ENCODE measurements around the gene CPSF2.

The CPSF2 gene

DNA sequence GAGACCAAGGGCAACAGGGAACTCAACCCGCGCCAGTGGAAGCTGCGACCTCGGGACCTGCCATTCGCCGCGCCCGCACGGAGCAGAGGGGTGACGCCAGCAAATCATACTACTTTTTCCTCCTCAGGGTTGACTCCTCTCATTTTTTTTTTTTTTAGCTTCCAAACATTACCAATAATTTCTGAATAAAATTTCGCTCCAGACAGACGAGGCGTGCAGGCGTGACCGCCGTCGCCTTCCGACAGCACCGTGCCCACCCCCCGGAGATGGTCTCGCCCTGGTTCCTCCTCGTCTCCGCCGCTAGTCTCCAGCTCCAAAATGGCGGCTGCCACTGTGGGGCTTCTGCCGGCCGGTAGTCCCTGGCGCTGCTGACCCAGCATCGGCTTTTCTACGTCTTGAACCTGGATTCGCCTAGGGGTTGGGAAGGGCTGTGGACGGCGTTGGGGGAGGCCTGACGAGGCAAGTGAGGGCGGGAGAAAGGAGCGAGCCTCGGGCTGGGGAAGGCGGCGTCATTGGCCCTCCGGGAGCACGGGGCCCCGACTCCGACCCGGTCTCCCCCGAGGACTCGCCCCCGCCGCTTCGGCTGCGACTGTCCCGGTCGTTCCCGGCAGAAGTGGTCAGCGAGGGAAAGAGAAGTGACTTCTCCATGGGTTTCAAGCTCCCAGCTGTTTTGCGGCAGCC is at the start of gene CPSF2, which contains the start of gene NDUFB1:
Gene CPSF2, plus strand, starts transcription at position 300 of the 681 bp plus-strand sequence. CDS start 9,016 bp downstream, outside the sequence.
Gene NDUFB1, minus strand, starts transcription at position 37 of the 681 bp plus-strand sequence. CDS start 4,069 bp downstream, outside the sequence.
- peak; percentile 87 for DNase-seq

DNA sequence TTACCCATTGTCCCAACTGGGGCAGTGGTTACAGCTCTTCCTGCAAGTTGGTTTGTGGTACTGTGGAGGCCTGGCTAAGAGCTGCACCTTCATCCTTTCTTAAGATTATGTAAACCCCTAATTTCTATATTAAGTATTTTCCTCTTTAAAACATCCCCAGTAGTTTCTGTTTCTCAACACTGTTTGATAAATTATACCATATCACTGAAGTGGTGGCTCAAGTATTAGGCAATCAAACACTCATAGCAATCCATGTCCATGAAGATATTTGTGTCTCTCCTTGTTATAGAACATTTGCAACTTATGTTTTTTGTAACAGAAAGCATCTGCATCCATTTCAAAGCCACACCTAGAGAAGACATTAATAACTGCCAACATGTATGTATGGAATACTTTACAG is 47.2 kb upstream of the CPSF2 start:
- no peak for DNase-seq

DNA sequence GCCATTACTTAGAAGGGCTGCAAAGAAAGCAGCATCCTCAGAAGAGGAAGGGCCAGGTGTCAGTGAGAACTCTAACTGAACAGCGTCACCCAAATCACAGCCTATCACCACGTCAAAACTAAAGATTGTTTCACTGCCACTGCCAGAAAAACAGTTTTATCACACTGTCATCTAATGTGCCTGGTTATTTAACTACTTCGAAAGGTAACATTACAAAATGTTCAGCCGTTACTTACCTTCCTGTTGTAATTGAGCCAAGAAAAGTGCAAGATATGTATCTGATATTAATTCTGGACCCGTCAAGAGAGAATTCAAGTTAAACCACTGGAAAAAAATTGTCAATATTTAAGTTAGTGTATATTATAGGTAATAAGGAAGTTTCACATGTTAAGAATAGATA is 33.3 kb upstream of the CPSF2 start:
- DNase-seq = no peak

GRCh38 chr14:92093320-92093719 is 28.4 kb upstream of the CPSF2 start:
- peak; percentile 9 for DNase-seq

- DNase-seq = no peak
These were observed 22.0 kb upstream of the CPSF2 start for GRCh38 chr14:92099802-92100201.

GRCh38 chr14:92103363-92103989 is 18.3 kb upstream of the CPSF2 start:
- no peak for DNase-seq

DNA sequence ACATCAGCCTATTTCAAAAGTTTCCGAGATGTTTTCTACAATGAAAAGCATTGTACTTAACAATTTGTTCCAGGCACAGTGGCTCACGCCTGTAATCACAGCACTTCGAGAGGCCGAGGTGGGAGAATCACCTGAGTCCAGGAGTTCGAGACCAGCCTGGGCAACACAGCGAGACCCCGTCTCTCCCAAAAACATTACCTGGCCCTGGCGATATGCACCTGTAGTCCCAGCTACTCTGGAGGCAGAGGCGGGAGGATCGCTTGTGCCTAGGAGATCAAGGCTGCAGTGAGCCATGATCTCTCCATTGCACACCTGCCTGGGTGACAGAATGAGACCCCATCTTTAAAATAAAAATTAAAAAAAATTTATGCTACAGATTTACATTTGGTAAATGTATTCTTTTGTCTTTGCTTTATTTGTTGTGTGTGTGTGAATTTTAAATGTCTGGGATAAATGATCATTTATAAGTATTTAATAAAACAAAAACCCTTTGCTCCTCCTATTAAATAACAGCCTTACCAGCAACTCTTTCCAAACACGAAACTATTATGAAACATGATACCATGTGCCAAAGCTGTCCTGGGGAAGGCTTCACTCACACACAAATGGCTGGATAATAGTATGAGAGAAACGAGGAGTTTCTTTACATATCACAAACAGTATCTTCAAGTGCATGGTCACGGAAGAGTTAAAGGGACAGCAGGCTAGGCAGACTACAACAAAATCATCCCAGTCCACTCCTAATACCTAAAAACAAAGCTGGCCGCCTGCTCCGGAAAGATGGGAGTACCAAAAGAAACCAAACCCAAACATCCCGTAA is 16.5 kb upstream of the CPSF2 start:
- DNase-seq = no peak

DNA sequence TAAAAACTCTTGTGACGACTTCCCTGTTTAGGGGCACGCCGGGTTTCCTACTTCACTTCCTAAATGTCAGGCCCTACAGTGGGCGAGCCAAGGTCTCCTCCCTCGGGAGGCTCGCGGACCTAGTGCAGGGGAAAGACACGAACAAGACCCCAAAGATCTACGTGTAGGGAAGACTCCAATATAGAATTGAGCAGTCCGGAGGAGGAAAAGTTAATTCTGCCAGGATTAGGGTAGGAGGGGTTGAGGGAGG is 16.0 kb upstream of the CPSF2 start:
- no peak for DNase-seq

DNA sequence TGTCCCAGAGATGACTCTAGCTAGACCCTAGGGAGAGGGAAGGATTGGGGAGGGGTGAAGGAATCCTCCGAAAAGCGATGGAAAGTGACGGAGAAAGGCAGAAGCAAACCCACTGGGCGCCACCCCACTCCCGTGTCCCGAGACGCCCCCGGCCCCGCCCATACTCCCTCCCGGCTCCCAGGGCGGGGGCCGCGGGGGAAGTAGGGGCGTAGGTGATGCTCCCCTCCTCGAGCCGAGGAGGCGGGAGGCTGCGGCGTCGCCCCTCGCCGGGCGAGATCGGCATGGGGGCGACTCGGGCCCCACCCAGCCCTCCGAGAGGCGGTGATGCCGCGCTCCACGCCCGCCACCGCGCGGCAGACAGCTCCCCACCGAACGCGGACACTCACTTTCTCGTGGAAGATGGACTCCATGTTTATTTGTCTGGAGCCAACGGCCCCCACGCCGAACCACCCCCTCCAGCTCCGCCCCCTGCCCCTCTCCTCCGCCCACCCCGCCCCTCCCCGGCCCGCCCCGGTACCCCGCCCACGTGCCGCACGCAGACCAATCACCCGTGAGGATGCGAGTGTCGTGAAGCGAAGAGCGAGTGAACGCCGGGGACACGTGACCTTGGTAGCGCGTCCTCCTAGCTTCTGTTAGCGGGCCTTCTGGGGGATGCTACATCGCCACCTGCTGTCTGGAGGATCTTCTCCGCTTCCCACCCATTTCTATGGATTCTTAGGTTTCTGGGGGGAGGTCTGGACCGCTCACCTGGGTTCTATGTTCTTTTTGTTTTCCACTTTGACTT is 15.4 kb upstream of the CPSF2 start, which contains the start of gene ATXN3:
Gene ATXN3, minus strand, starts transcription at position 440 of the 784 bp plus-strand sequence. Its CDS starts 30 bp downstream, at position 410.
- DNase-seq = peak; percentile 96

DNA sequence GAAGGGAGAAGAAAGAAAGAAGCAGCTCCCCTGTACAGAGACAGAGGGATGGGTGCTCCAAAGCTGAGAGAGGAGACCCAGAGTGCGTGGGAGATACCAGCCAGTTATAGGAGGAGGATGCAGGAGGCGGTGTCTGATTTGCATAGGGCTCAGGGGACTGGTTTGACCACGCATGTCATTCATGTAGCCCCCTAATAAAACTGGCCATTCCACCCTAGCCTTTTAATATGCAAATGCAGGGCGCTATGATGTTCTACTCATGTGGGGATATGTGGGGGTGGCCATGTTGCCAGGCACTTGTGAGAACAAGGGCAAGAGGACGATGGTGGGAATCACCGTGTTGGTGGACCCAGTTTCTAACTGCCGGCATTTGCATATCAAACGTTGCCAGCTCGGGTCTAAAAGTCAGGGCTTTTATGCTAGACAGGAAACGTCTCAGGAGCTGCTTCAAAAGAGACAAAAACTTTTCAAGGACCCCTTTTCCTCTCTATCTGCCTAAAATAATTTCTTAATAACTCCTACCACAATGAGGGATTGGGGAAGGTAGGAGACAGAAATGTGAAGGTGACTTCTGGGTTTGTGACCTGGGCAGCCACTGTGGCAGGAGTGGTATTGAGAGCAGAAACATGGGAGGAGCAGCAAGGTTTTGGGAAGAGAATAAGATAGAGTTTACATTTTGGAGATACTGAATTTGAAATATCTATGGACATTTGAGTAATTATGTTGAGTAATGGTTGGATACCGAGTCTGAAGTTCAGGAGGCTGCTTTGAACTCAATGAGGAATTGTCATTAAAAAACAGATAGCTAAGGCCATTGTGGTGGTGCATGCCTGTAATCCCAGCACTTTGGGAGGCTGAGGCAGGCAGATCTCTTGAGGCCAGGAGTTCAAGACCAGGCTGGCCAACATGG is 13.2 kb upstream of the CPSF2 start:
- DNase-seq = peak; percentile 29

DNA sequence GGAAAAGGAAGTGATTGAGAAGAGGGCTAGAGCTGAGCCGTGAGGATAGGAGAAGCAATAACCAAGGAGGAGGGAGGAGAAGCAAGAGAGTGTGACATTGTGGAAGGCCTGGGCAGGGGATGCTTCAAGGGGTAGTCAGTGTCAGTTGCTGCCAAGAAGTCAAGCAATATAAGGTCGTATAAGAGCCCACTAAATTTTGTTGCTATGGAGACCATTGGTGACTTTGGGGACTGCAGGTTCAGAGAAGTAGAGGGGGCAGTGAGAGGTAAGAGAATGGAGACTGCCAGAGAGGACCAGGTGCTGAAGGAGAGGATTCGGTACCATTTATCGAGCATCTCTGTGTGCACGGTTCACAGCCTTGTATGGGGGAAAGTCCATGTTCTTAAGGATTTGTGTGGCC is 12.3 kb upstream of the CPSF2 start:
- no peak for DNase-seq

DNA sequence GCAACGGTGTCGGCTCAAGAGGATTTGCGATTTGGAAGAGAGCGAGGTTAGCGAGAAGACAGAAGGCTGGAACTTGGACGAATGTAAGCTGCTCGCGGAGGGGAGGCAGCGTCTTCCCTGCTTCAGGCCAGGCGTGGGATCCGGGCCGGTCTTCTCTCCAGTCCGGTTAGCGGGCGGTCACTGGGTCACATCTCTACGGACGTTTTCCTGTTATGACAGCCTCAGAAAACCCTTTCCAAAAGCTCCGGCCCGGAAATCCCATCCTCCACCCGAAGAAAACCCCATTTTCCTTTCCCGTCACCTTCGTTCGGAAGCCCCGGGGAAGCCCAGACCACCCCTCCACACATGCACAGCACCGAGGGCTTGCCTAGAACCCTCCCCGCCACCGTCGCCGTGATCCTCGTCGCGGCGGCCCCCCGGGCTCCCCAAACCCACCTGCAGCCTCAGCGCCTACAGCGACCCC is 531 bp upstream of the CPSF2 start:
- no peak for DNase-seq

- no peak for DNase-seq
These were observed 545 bp downstream of the CPSF2 start for GRCh38 chr14:92122351-92122677.

- no peak for DNase-seq
These were observed 992 bp downstream of the CPSF2 start for GRCh38 chr14:92122761-92123160.

- DNase-seq = no peak
These were observed 12.7 kb downstream of the CPSF2 start for GRCh38 chr14:92134456-92134855.

DNA sequence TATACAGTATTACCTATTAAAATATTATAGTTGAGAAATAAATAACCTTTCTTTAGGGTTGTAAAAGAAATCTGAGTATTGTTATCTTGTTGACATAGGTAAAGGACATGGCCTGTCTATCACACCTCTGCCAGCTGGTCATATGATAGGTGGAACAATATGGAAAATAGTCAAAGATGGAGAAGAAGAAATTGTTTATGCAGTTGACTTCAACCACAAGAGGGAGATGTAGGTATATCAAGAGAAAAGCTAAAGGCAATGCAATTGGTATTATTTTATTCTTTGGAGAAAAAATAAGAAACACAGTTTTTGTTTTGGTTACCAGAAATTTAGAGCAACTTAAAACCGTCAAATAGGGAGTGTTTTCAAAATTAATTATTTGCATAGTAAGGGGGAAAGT is 13.5 kb downstream of the CPSF2 start:
- DNase-seq = peak; percentile 23

- DNase-seq = no peak
These were observed 21.5 kb downstream of the CPSF2 start for GRCh38 chr14:92143309-92143708.

DNA sequence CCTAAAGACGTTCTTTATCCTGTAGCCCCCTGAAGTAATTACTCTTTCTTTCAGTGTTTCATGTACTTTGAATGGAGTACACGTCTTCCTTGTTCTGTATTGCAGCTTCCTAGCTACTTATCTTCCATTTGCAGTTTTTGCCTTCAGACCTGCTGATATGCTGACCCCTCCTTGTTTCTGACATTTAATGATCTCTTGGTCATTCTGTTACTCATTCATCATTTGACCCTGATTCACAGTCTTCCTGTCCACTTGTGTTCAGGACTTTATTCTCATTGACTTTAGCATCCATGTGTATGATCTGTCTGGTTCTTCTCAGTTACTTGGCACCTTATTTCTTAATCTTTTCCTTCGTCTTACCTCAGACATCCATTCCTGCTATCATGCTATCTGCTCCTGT is 22.2 kb downstream of the CPSF2 start:
- DNase-seq = no peak

DNA sequence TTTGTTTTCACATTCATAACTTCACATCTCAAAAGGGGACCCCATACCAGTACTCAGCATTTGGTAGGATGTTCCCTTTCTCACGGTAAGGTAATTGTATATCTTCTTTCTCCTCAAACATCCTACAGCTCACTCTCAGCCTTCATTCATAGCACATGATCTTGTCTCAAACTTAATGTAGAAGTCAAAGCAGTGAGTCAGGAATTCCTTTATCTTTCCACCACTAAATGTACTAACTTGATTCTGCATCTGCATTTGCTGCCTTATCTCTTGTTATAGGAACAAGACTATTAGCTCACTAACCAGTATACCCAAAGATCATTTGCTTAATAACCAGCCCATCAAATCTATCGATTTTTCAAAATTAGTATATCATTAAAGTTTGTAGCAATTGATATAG is 22.9 kb downstream of the CPSF2 start:
- DNase-seq = no peak

GRCh38 chr14:92153581-92153980 is 31.8 kb downstream of the CPSF2 start:
- no peak for DNase-seq

DNA sequence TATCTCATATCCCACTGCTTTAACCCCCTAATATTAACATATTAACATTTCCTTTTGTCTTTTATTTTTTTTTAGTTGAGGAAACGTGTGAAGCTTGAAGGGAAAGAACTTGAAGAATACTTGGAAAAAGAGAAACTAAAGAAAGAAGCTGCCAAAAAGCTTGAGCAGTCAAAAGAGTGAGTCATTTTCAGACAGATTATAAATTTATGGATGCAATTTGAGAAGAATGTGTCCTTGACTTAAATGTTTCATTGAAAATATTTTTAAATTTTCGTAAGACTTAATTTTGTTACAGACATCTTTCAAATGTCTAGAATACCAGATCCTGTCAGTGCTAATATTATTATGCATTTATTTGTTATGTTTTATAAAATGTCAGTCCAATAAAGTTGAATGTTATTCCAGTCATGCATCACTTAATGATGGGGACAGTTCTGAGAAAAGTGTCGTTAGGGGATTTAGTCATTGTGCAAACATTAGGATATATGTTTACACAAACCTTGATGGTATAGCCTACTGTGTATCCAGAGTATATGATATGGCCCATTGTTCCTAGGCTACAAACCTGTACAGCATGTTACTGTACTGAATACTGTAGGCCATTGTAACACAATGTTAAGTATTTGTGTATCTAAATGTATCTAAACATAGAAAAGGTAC is 32.6 kb downstream of the CPSF2 start:
- DNase-seq = no peak
